Keratinocyte (primary cell): ENCODE measurements around the gene SRGAP3.

Experiments
- CTCF ChIP-seq, 3 experiments: IDR thresholded peaks in 1 of 3; conservative IDR thresholded peaks in 1 of 3; optimal IDR thresholded peaks in 1 of 3; 2 replicates in 2 of 3; 3 replicates in 1 of 3; pipeline versions ENCODE3 to v1.5.1; 2011; ENCODE audit warnings: low read length in 3 of 3, mild to moderate bottlenecking in 3 of 3, moderate library complexity in 2 of 3, control low read depth in 1 of 3, inconsistent platforms in 1 of 3; ENCODE audit not compliant: insufficient read depth in 2 of 3; ENCODE audit errors: extremely low read depth in 1 of 3
- EZH2 ChIP-seq: IDR thresholded peaks from one replicate; pipeline ENCODE4 v1.6.1; 2012; ENCODE audit warnings: inconsistent platforms, mild to moderate bottlenecking, low read length, moderate library complexity

GRCh38 chr3:9290566-9290965 is 41.1 kb upstream of the SRGAP3 start:
- TF ChIP-seq CTCF (optimal IDR thresholded peaks at IDR 0.05 in 1 of 3, IDR thresholded peaks at IDR 0.05 in 1 of 3, conservative IDR thresholded peaks at IDR 0.05 in 1 of 3; ENCODE audit: extremely low read depth in 1 of 3, insufficient read depth in 2 of 3, low read length in 3 of 3) (no peak), EZH2 (no peak)
